Neural cell (in vitro differentiated cells): ENCODE measurements around the gene FBXW8.

Experiments
- CTCF ChIP-seq: fragments of 450-650 bp; IDR thresholded peaks from 2 replicates; pipeline ENCODE4 v1.5.1; 2014; ENCODE audit warnings: antibody characterized with exemption, mild to moderate bottlenecking, moderate library complexity; ENCODE audit not compliant: poor library complexity, severe bottlenecking
- EP300 ChIP-seq: fragments of 450-650 bp; conservative IDR thresholded peaks from 2 replicates; pipeline ENCODE4 v1.6.1; 2014; ENCODE audit warnings: antibody characterized with exemption, mild to moderate bottlenecking, moderate library complexity; ENCODE audit not compliant: poor library complexity, severe bottlenecking
- EZH2 ChIP-seq: fragments of 200-600, 300-800 bp; shearing (Covaris generic), sonication (generic); IDR thresholded peaks from 2 replicates; pipeline ENCODE4 v1.6.1; 2014; ENCODE audit warnings: antibody characterized with exemption, low read length, borderline replicate concordance, mild to moderate bottlenecking; ENCODE audit not compliant: insufficient read depth, poor library complexity, severe bottlenecking
- POLR2AphosphoS5 ChIP-seq: IDR thresholded peaks from 2 replicates; pipeline ENCODE4 v1.6.1; 2012
- TF ChIP-seq, protein P1 (sequence below): IDR thresholded peaks from 2 replicates; pipeline ENCODE4 v1.6.1; 2012; ENCODE audit warnings: borderline replicate concordance

- TF ChIP-seq EP300: no peak
- no peak for TF ChIP-seq POLR2AphosphoS5
- TF ChIP-seq CTCF: no peak
- TF ChIP-seq, protein P1, sequence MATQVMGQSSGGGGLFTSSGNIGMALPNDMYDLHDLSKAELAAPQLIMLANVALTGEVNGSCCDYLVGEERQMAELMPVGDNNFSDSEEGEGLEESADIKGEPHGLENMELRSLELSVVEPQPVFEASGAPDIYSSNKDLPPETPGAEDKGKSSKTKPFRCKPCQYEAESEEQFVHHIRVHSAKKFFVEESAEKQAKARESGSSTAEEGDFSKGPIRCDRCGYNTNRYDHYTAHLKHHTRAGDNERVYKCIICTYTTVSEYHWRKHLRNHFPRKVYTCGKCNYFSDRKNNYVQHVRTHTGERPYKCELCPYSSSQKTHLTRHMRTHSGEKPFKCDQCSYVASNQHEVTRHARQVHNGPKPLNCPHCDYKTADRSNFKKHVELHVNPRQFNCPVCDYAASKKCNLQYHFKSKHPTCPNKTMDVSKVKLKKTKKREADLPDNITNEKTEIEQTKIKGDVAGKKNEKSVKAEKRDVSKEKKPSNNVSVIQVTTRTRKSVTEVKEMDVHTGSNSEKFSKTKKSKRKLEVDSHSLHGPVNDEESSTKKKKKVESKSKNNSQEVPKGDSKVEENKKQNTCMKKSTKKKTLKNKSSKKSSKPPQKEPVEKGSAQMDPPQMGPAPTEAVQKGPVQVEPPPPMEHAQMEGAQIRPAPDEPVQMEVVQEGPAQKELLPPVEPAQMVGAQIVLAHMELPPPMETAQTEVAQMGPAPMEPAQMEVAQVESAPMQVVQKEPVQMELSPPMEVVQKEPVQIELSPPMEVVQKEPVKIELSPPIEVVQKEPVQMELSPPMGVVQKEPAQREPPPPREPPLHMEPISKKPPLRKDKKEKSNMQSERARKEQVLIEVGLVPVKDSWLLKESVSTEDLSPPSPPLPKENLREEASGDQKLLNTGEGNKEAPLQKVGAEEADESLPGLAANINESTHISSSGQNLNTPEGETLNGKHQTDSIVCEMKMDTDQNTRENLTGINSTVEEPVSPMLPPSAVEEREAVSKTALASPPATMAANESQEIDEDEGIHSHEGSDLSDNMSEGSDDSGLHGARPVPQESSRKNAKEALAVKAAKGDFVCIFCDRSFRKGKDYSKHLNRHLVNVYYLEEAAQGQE: no peak
- no peak for TF ChIP-seq EZH2
These were observed 123.5 kb downstream of the FBXW8 start for GRCh38 chr12:117034249-117034648.
